Fibroblast of pulmonary artery (primary cell): ENCODE results near the gene RNF152.

Source experiments
- DNase-seq: peaks from one replicate; pipeline ENCODE4 v3.0.0-alpha.2; 2010; ENCODE audit warnings: low read depth
- H3K4me3 ChIP-seq: replicated peaks from 2 replicates; pipeline ENCODE4 v1.5.1; 2011; ENCODE audit warnings: low read depth, mild to moderate bottlenecking, control low read depth, low read length, moderate library complexity
- CTCF ChIP-seq: IDR thresholded peaks from 2 replicates; pipeline ENCODE4 v1.5.1; 2011; ENCODE audit warnings: mild to moderate bottlenecking, control low read depth, low read length, inconsistent platforms; ENCODE audit errors: missing control alignments

Gene RNF152

GRCh38 chr18:61838521-61838920, 54.3 kb downstream of the RNF152 start:
- DNase-seq: no peak
- no peak overlapping the region for H3K4me3 ChIP-seq
- no peak for TF ChIP-seq CTCF

- H3K4me3 ChIP-seq: no peak overlapping the region
- no peak for TF ChIP-seq CTCF
- DNase-seq: peak; percentile 26
Observed at GRCh38 chr18:61833978-61834377, 58.8 kb downstream of the RNF152 start.

- peak; percentile 70 for DNase-seq
- TF ChIP-seq CTCF: no peak
- H3K4me3 ChIP-seq: no peak overlapping the region
Observed at GRCh38 chr18:61833387-61833786, 59.4 kb downstream of the RNF152 start.

- H3K4me3 ChIP-seq: no peak overlapping the region
- DNase-seq: no peak
- no peak for TF ChIP-seq CTCF
Observed at GRCh38 chr18:61832858-61833257, 59.9 kb downstream of the RNF152 start.

GRCh38 chr18:61831071-61831470, 61.7 kb downstream of the RNF152 start:
- DNase-seq: peak; percentile 57
- H3K4me3 ChIP-seq: no peak overlapping the region
- TF ChIP-seq CTCF: no peak

GRCh38 chr18:61829108-61829507, 63.7 kb downstream of the RNF152 start:
- no peak overlapping the region for H3K4me3 ChIP-seq
- TF ChIP-seq CTCF: no peak
- no peak for DNase-seq

DNA sequence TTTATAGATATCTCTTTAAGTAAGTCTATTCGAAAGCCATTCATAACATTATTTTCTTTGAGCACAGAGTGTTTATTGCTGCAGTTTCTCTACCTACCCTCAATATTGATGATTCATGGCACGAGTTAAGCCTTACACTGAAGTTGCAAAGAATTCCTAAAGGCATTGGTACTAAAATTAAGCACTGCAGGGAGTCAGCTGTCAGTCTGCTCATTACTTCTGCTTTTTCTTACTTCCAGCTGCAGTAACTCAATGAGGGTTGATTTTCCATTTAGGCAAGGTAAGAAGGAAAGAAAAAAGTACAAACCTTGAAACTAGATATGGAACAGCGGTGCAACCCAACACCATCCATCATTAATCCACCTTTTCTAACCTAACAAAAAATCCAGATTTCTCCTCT, 65.2 kb downstream of the RNF152 start:
- no peak for TF ChIP-seq CTCF
- DNase-seq: no peak
- no peak overlapping the region for H3K4me3 ChIP-seq
